Epithelial cell of esophagus (primary cell): ENCODE measurements around the gene TTC27.
"Not testable (repeated sequence)": the region's sequence is repeated elsewhere in the genome, so short reads cannot be mapped to it uniquely, and the experiment has no call there.

Experiments
- DNase-seq: peaks from one replicate; pipeline ENCODE4 v3.0.0; 2010; ENCODE audit warnings: low read depth
- H3K4me3 ChIP-seq: 2 replicates; pipeline ENCODE4 v1.5.1; 2011; ENCODE audit warnings: mild to moderate bottlenecking, low read length, control low read depth
- CTCF ChIP-seq: IDR thresholded peaks from 2 replicates; pipeline ENCODE4 v1.5.1; 2011; ENCODE audit warnings: low read depth, mild to moderate bottlenecking, low read length, control low read depth, inconsistent platforms; ENCODE audit not compliant: insufficient read depth; ENCODE audit errors: missing control alignments

The TTC27 gene

DNA sequence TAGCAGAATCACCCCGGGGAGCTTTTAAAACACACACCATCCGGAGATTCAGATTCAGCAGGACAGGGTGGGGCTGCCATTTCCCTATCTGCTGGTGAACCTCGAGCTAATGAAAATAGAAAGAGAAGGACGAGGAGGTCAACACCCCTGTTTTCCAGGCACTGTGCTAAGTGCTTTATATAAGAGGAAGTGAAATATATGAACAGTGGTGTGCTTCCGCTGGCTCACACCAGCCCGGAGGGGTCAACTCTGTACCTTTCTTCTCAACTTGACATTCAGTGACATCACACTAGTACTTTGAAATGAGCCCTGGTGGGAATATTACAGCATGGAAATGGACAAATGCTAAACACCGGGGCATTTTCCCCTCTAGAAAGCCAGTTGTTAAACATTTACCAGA, 210.6 kb downstream of the TTC27 start:
- no peak for TF ChIP-seq CTCF
- DNase-seq: no peak
- H3K4me3 ChIP-seq: no peak overlapping the region

- DNase-seq: no peak
- no peak overlapping the region for H3K4me3 ChIP-seq
- TF ChIP-seq CTCF: no peak
Observed at GRCh38 chr2:32838949-32839348, 211.1 kb downstream of the TTC27 start.

GRCh38 chr2:32841931-32842898, 214.4 kb downstream of the TTC27 start:
- no peak for TF ChIP-seq CTCF

DNA sequence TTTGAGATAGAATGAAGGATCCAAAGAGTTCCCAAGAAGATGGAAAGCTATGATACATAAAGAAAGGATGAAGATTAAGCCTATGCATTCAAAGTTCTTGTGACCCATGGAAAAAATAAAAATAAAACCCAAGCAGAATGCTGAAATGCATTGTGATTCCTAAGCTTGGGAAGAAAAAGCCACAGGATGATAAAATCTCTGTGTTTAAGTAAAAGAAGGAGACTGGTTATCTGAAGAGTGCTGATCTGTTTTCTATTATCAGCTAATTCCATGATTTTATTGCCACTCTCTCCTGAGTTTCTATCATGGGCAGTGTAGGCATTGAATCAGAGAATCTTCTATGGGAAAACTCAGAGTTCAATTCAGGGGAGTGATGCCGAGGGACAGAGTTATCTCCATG, 215.8 kb downstream of the TTC27 start:
- no peak for DNase-seq
- no peak for TF ChIP-seq CTCF
- no peak overlapping the region for H3K4me3 ChIP-seq

More at GRCh38 chr2:32841931-32842898, 214.4 kb downstream of the TTC27 start:
- no peak for DNase-seq
- H3K4me3 ChIP-seq: no peak overlapping the region

- TF ChIP-seq CTCF: no peak
- no peak for DNase-seq
- H3K4me3 ChIP-seq: no peak overlapping the region
Observed at GRCh38 chr2:32844253-32844652, 216.4 kb downstream of the TTC27 start.

GRCh38 chr2:32846274-32846673, 218.4 kb downstream of the TTC27 start:
- not testable (repeated sequence) for DNase-seq, H3K4me3 ChIP-seq

- no peak overlapping the region for H3K4me3 ChIP-seq
- DNase-seq: no peak
- TF ChIP-seq CTCF: no peak
Observed at GRCh38 chr2:32847734-32848133, 219.9 kb downstream of the TTC27 start.
